NCI-H187 (cell line): ENCODE measurements around the gene SCAPER.
"Not testable (repeated sequence)": the region's sequence is repeated elsewhere in the genome, so short reads cannot be mapped to it uniquely, and the experiment has no call there.

Experiments
- DNase-seq, 2 experiments: peaks; one replicate each; lab custom pipeline; 2025; lab: John Stamatoyannopoulos, UW

Gene SCAPER

DNA sequence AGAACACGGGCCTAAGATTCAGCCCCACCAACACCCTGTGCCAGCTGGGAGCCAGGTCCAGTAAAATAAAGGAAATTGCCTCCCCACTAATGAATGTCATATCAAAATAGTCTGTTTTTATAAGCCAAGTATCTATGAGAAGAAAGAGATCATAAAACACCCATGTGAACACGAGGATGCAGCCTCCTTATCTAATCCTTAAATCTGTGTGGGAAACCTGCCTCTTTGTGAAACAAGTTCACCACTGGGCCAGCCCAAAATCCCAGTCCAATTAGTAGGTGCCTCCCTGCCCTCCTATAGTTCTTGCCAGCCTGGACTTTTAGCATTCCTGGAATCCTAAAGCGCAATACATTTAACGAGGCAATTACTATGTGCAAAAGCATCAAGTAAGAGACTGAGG is 42.0 kb downstream of the SCAPER start:
- DNase-seq = no peak

DNA sequence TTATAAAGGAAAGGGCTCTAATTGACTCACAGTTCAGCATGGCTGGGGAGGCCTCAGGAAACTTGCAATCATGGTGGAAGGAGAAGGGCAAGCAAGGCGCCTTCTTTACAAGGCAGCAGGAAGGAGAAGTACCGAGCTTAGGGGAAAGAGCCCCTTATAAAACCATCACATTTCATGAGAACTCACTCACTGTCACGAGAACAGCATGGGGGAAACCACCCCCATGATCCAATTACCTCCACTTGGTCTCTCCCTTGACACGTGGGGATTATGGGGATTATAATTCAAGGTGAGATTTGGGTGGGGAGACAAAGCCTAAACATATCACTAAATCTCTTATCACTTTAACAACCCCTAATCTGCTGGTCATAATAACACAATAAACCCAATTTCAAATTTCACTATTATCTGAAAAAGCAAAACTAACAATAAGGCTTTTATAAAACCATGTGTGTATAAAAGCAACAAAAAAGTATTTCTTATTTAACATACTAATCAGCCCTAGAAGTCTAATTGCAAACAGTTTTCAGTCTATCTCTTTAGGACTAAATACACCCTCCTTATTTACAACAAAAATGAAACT is 43.2 kb downstream of the SCAPER start:
- DNase-seq = no peak

GRCh38 chr15:76860201-76860600 is 44.9 kb downstream of the SCAPER start:
- DNase-seq = no peak

- not testable (repeated sequence) for DNase-seq
These were observed 54.8 kb downstream of the SCAPER start for GRCh38 chr15:76850367-76850766.

DNA sequence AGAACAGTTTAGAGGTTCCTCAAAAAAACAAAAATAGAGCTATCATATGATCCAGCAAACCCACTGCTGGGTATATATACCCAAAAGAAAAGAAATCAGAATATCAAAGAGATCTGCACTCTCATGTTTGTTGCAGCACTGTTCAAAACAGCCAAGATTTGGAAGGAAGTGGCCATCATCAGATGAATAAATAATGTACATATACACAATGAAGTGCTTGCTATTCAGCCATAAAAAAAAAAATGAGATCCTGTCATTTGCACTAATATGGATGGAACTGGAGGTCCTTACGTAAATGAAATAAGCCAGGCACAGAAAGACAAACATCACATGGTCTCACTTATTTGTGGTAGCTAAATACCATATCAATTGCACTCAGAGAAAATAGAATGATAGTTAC is 58.4 kb downstream of the SCAPER start:
- no peak for DNase-seq

- no peak for DNase-seq
These were observed 61.0 kb downstream of the SCAPER start for GRCh38 chr15:76844096-76844495.

DNA sequence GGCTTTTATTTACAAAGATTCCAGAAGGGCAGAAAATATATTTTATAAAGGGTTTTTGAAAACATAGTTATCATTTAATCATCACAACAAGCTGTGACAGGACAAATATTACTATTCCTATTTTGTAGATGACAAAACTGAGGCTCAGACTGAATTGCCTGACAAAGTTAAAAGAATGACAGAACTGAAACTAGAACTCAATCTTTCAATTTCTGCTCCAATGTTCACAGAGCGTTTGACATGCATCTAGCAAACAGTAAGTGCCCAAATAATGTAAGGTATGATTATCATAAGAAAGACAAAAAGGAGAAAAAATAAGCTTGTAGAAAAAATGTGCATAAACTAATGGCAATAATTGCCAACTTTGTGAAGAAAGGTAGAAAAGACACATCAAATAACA is 61.9 kb downstream of the SCAPER start:
- no peak for DNase-seq

- DNase-seq = no peak
These were observed 64.2 kb downstream of the SCAPER start for GRCh38 chr15:76840830-76841460.

DNA sequence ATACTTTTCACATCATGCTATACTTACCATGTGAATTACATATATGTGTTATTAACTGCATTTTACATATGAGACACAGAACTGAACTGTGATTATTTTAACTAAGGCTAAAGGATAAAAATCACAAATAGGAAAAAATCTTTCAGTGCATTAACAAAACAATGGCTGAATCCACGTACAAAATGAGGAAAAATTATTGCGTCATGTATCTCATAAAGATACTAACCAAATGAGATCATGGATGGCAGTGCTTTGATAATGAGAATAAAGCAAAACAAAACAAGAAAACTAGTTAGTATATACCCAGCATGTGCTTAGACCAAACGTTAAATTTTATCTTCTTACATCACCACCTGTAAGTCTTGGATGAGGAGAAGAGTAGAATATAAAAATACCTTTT is 66.0 kb downstream of the SCAPER start:
- no peak for DNase-seq

- no peak for DNase-seq
These were observed 67.7 kb downstream of the SCAPER start for GRCh38 chr15:76837474-76837873.

- no peak for DNase-seq
These were observed 75.2 kb downstream of the SCAPER start for GRCh38 chr15:76829939-76830338.

DNA sequence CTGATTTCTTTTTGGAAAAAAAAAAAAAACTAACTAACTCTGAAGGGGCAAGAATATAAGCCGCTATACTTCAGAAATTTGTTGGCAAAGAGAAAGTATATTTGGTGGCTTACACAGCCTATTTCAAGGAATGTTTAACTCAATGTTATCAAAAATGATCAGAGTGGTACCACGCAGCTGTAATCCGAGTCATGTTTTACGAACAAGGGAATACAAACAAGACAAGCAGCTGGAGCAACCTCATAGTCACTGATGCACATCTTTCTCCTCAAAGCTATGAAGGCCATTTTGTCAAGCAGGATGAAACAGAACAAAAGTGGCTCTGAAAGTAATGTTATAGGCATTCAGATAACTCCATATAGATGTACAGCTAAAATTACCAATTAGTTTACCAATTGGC is 81.2 kb downstream of the SCAPER start:
- peak; percentile 43 to 50 for DNase-seq

DNA sequence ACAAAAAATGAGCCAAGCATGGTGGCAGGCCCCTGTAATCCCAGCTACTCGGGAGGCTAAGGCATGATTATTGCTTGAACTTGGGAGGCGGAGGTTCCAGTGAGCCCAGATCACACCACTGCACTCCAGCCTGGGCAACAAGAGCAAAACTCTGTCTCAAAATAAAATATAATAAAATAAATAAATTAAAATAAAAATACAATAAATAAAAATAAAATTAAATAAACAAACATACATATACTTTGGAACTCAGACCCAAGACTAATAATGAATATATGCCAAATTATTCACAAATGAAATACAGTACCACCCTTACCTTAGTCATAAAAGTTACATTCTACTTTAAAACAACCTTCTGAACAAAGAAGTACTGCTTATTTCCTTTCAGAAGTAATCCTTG is 81.8 kb downstream of the SCAPER start:
- DNase-seq = no peak

DNA sequence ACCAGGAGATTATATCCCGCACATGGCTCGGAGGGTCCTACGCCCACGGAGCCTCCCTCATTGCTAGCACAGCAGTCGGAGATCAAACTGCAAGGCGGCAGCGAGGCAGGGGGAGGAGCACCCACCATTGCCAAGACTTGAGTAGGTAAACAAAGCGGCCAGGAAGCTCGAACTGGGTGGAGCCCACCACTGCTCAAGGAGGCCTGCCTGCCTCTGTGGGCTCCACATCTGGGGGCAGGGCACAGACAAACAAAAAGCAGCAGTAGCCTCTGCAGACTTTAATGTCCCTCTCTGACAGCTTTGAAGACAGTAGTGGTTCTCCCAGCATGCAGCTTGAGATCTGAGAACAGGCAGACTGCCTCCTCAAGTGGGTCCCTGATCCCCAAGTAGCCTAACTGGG is 86.2 kb downstream of the SCAPER start:
- not testable (repeated sequence) for DNase-seq

- no peak for DNase-seq
These were observed 89.7 kb downstream of the SCAPER start for GRCh38 chr15:76815421-76815820.

DNA sequence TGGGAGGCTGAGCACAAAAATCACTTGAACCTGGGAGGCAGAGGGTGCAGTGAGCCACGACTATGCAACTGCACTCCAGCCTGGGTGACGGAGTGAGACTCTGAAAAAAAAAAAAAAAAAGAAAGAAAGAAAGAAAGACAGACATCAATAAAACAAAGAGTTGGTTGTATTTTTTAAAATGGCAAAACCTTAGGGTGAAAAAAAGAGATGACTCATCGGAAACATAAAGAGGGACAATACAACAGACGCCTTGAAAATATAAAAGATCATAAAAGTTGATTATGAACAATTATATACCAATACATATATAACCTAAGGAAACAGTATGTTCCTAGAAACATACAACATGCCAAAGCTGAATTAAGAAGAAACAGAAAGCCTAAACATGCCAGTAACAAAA is 92.8 kb downstream of the SCAPER start:
- no peak for DNase-seq

- no peak for DNase-seq
These were observed 95.6 kb downstream of the SCAPER start for GRCh38 chr15:76809412-76810103.

GRCh38 chr15:76803049-76803571 is 102.0 kb downstream of the SCAPER start:
- DNase-seq = no peak

- DNase-seq = no peak
These were observed 102.7 kb downstream of the SCAPER start for GRCh38 chr15:76802411-76802810.

DNA sequence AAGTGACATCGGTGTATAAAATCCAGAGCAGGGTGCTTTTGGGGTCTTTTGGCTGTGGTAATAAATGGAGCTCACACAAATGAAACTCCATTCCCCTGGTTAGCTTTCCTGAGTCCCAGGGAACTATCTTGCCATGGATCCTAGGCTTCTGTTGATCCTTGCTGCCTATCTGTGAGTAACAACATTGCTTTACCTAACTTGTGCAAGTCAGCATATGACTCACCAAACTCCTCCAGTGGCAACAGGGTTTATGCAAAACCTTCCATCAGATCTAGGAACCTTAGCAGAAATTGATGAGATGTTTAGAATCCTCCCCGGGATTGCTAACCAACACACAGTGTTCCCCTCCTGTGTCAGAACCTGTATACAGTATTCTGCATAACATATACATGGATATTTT is 105.4 kb downstream of the SCAPER start:
- DNase-seq = no peak

GRCh38 chr15:76795217-76795616 is 109.9 kb downstream of the SCAPER start:
- DNase-seq = no peak

DNA sequence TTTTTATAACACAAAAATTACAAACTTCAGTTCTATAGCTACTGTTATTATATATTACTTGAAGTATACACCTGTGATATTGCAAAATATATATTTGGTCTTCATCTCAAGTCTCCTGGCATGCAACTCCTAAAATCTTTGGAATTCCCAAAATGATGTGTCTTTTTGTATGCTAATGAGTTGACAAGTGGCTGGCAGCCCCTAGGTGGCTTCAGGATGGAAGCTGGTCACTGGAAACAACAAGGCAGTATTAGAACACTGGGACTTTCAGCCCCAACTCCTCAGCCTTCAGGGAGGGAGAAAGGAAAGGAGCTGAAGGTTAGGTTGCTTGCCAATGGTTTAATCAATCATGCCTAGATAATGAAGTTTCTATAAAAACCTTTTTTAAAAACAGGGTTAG is 112.0 kb downstream of the SCAPER start:
- no peak for DNase-seq

DNA sequence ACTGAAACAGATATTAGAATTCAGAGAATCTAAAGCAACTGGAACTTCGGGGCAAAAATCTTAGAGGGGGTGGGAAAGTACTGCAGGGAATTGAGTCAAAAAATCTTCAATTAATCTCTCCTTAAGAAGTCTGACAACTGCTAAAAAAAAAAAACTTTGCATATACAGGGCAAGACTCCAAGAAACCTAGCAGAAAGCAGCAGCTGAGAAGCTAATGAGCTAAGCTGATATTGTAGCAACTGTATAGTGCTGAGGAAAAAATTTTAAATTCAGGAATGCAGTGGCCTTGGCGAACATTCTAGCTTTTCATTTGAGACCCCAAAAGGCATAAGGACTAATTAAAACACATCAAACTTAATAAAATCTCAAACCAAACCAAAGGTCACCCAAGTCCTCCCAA is 113.6 kb downstream of the SCAPER start:
- DNase-seq = no peak
